Stimulated activated CD4-positive, alpha-beta T cell treated with anti-CD3 and anti-CD28 coated beads, TNF-alpha, amount 100 ng/mL, for 4 hours (primary cell): ENCODE data around the gene ISG20L2.

Experiments
- DNase-seq, 3 experiments: peaks; one replicate each; pipeline ENCODE4 v3.0.0-alpha.2; 2020; ENCODE audit warnings: low read depth in 3 of 3

ISG20L2 gene

DNA sequence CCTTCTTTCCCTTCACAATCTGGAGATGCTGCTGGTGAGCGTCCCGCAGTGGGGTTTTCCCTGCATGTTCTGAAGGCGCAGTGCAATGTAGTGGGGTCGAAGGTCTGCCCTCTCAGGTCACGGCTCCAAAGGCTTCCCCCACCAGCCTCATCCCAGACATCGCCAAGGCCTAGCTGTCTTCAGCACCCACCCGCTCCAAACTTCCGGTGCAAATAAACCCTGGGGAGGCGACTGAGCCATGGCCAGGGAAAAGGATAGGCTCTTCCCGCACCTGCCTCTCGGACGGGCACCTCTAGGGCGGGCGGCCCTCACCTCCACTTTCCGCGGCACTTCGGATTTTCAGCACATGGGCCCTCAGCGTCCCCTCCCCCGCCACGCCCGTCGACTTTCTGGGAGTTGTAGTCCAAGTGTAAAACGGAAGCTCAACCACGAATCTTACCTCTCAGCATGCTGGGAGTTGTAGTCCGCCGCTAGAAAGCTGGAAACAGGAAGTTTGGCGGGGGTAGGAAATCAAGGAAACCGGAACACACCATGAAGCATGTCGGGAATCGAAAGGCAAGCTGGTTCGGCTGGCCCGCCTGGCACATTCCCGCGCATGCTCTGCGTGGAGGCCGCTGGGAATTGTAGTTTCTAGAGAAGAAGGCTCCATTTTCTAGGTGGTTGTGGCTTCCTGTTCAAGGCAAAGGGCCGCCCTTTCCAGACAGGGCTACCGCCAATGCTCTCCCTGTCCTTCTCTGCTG is 12.3 kb upstream of the ISG20L2 start, which contains the start of gene MRPL24:
MRPL24 (minus strand) TSS at position 348 of the 740 bp plus-strand sequence. CDS start 2,384 bp downstream, outside the sequence.
- peak; percentile 91 to 96 (median 91) for DNase-seq

DNA sequence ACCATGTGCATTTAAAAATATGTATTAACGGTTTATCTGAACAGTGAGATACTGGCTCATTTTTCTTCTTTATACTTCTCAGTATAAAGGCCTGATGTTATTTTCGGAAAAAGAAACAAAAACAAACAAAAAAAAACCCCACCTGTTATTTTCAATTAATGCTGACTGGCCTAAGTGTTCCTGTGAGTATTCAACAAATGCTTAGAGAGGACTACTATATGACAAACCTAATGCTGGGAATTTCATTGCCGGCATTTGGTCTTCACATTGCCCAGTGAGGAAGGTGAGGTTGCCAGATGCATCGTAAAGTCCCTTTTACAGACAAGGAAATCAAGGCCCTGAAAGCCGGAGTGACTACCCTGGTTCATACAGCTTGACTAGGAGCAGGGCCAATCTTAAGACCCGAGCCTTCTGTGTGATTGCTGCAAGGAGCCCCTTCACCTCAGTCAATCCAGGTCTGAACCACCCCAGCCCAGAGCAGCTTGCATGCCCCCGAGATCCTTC is 11.7 kb upstream of the ISG20L2 start:
- DNase-seq: no peak

DNA sequence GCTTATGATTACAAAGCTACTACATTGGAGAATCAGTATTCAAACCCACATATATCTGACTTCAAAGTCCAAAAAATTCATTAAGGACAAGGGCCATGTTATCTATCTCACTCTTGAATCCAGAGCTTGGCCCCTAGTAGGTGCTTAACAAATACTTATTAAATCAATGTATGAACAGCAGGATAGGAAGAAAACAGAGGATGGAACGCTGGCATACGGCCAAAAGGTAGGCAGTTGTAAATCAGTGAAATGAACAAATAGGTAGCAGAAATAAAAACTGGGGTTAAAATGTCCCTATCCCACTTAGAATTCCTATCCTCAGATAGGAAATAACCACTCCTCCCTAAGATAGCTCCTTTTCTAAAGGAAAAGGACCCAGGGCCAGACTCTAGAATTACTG is 10.3 kb upstream of the ISG20L2 start:
- no peak for DNase-seq

DNA sequence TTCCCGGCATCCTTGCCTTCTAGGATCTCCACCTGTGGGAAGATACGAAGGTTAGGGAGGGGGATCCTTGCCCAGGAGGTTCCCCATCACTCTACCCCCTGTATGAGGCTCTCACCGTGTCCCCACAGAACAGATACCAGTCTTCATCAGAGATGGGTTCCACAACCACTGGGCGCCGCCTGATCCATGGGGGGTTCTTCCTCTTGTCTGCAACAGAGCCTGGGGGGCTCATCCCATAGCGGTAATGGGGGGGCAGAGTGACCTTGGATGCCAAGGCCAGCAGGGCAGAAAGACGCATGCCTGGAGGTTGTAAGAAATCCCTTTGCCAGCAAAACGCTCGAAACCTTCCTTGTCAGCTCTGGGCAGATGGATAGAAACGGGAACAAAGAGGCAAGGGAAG is 9.8 kb upstream of the ISG20L2 start:
- no peak for DNase-seq

DNA sequence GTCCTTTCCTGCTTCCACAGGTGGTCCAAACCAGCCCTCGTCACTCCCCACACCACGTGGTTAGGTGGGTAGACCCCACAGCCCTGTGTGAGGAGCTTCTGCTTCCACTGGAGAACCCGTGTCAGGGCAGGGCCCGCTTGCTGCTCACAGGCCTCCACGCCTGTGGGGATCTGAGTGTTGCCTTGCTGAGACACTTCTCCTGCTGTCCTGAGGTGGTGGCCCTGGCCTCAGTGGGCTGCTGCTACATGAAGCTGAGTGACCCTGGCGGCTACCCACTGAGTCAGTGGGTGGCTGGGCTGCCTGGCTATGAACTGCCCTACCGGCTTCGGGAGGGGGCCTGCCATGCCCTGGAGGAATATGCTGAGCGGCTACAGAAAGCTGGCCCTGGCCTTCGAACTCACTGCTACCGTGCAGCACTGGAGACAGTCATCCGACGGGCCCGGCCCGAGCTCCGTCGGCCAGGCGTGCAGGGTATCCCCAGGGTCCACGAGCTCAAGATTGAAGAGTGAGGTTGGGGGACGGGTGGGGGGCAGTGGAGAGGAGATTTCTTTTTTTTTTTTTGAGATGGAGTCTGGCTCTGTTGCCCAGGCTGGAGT is 5.5 kb upstream of the ISG20L2 start:
- no peak for DNase-seq

DNA sequence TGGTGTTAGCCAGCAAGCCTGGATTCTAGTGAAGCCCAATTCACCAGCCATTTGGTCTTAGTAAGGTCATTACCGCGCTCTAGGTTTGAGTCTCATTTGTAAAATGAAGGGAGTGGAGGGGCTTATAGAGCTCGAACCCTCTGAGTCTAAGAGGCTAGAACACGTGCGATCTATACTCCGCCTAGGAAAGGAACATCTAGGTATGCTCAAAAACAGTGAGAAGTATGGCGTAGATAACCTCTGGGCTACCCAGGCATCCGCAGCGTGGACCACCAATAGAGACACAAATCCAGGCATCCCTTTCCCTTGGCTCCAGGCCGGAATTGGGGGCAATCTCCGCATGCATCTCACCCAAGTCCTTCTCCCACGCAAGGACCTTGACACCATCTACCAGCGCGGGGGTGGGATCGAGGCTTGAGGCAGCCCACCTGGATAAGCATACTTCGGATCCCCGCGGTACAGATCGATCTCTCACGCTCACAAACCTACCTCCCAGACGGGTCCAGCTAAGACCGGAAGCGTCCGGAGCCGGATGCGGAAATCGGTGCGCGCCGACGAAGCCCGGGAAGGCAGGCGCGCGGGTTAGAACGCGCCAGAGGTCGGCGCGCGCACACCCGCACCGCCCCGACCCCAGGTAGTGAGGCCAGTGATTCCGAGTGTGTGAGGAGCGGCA is 504 bp downstream of the ISG20L2 start, which contains the start of gene METTL25B:
METTL25B (plus strand) TSS at position 544 of the 673 bp plus-strand sequence. CDS start 636 bp downstream, outside the sequence.
- peak in 1 of 3 experiments; percentile 69 for DNase-seq

DNA sequence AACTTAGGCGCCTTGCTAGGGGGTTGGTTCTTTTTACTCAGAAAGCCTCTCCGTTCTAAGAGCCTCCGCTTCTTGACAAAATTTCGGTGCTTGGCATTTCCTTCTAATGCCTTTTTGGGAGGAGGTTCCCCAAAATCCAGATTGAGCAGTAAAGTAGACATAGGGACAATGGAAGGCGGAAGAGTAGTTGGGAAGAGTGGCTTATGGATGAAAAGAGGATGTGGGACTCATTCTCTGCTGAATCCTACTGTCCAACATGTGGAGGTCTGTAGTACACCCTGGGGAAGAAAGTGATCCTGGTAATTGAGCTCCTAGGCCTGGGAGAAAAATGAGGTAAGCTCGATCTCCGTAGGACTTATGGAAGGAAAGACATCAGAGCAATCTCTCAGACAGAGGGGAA is 1.1 kb downstream of the ISG20L2 start:
- DNase-seq: no peak

DNA sequence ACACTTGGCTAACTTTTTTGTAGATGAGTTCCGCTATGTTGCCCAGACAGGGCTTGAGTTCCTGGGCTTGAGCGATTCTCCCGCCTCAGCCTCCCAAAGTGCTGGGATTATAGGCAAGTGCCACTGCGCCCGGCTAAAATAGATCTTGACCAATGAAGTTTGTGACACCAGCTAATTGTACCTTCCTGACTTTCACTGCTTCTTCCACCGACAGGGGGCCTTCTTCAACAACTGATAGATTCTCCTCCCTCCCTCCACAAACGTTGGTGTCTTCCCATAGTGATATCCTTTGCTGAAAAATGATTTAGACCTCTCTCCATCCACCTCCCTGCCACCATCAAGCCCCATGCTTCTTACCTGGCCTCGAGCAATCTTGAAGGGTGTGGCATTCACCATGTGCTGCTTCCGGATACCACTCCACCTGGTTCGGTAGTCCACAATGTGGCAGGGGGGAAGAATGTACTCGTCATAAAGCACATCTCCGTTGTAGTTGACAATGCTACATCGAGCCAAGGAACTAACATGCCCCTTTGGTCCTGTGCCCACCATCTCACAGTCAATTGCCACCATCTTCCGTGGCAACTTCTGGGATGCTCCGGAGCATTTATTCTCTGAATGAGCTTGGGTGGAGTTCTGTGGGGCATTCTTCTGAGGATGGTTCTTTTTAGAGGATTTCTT is 1.9 kb downstream of the ISG20L2 start:
- DNase-seq: peak in 1 of 3 experiments; percentile 28

DNA sequence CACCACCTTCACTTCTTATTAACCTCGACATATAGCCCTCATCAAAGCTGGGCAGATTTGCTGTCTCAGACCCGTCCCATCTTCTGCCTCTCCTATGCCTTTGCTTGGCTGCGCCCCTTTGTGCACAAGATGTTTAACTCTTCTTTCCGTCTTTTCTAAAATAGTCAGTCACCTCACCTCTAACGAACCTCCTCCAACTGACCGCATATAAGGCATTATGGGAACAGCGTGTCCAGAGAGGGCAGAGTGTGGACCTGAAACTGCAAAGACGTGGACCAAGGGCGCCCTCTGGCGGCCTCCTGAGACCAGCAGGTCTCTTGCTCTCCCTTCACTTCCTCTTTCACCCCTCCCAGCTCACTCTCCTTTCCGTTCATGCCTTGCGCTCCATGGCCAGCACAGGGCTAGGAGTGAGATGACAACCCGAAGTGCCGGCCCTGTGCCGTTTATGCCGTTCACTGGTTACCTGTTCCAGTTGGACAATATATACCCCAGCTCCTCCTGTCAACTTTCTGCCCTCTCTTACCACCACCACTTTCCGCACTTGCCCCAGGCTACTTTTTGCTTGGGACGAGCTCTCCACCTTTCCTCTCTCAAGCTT is 2.8 kb downstream of the ISG20L2 start:
- DNase-seq: peak; percentile 53 to 61 (median 57)

DNA sequence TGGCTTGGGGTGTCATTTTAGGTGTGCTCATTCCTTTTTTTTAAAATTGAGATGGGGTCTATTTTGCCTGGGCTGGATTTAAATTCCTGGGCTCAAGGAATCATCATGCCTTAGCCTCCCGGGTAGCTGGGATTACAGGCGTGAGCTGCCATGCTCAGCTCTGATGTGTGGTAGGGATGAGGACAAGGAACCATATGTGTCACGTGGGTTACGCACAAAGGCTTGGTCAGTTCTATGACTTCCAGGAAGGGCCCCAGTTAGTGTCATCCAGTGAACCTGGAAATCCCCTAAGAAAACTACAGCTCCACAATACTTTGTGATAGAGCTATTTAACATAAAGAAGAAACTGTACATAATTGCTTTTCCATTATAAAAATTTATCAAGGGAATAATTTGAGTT is 7.0 kb downstream of the ISG20L2 start:
- no peak for DNase-seq

DNA sequence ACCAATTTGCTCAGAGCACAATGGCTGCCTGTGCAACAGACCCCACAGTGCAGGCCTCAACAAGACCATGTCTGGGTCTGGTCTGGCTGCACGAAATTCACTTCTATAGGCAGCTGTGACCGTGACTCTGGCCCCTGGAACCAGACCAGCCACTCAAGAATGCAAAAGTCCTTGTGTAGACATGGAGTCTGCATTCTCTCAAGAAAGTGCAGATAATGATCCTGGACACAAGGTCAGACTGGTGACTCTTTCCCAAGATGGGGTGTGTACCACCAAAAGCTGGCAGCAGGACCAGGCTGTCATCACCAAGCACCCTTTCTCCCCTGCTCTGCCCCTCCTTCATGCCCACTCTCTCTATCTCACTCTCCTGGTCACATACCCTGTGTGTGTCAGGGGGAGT is 7.4 kb downstream of the ISG20L2 start:
- DNase-seq: no peak

DNA sequence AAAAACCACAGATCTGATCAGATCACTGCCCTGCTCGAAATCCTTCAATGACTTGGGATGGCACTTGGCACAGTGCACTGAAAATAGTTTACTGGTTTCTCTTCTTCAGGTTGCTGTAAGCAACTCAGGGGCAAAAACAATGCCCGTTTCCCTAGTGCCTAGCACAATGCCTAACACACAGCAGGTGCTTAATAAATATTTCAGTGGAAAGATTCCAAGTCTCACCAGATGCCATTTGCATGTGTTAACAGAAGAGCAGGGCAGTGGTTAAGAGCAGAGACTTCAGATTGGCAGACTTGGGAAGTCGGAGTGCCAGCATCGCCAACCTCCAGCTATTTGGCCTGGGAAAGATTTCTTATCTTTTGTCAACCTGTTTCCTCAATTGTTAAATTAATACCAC is 11.2 kb downstream of the ISG20L2 start:
- no peak for DNase-seq

DNA sequence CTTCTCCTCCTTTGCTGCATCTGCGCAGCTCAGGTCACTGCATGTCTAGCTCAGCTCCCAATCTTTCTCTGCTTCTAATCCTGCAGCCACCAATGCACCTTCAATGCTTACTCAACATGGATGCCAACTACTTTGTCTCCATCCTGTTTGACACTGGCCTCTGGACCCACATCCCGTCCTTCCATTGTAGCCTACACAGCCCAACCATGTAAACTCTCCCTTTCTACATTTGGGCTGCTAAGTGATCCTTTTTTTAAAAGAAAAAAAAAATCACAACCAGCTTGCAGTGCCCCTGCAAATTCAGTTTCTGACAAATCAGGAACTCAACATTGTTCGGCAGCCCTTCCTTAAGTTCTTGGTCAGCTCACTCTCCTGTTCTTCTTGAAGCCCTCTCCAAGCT is 13.7 kb downstream of the ISG20L2 start:
- no peak for DNase-seq

DNA sequence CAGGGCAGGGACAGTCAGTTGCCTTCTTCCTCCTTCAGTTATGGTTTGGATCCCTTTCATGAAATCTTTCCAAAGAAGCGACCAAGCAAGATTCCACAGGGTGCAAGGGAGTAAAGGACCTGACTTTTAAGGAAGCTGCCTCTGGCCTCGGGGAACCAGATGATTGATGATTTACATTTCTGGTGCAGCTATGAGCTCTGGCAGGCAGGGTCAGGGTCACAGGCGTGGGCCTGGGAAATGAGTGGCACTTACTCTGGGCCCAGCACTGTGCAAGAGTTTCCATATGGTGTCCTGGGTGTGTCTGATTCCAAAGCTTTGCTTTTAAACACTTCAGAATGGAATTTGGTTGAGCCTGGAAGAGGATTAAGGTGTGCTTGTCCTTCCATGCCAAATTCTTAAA is 15.9 kb downstream of the ISG20L2 start:
- no peak for DNase-seq

DNA sequence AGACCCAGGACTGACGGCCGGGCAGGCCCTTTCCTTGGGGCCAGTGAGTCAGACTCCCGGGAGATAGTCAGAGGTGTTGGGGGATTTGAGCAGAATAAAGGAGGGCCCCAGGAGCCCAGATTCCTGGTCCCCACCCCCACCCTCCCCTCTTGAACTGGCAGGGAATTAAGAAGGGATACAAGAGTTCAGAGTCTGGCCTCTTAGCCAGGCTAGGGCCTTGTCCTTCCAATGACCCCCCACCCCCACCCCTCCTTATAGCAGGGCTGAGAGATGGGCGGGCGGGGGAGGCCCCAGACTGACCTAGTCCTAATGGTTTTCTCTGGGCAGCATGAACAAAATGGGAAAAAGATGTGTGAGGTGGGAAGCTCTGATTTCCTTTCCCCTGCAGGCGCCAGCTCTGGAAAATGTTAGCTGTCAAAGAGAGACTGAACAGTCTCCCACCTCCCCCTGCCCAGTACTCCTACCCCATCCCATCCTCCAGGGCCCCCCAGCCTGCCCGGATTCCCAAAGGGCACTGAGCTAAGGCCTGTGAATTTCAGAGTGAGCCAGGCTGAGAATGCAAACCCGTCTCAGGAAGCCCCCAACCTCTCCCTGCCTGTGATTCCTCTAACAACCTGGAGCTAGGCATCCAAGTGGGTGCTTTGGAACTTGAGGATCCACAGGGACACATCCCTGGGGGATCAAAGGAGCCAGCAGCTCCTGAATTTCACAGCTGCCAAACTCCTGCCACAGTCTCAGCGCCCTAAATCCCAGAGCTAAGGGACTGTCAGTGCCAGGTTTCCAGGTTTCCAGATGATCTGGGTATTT is 17.4 kb downstream of the ISG20L2 start:
- no peak for DNase-seq

DNA sequence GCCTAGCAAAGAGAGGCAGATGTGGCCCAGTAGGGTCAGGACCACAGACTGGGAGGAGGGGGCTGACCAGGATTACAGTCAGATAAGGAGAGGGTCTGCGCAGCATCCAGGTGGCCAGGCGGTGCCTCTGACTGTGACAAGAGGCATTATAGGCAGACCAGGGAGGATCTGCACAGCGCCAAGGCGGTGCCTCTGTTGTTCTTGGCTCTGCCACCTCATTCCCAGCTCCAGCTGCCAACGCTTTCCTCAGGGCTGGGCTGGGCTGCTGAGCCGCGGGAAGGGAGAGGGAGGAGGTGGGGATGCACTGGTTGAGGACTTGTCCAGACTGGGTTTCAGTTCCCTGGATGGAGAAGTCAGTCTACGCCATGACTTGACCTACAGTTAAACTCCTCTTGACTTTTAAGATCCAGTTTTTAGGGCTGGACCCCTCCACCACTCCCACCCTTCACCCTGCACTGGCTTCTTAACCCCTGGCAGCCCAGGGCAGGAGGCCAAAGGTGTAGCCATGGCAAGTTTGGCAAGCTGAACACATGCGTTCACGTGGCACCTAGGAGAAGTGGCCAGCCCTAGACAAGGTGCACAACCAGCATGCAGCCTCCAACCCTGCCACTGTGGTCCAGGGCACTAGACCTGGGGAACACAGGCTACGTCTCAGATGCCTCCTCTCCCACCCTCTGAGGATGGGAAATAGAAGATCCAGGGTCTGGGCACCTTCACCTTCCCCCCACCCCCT is 18.6 kb downstream of the ISG20L2 start:
- no peak for DNase-seq

DNA sequence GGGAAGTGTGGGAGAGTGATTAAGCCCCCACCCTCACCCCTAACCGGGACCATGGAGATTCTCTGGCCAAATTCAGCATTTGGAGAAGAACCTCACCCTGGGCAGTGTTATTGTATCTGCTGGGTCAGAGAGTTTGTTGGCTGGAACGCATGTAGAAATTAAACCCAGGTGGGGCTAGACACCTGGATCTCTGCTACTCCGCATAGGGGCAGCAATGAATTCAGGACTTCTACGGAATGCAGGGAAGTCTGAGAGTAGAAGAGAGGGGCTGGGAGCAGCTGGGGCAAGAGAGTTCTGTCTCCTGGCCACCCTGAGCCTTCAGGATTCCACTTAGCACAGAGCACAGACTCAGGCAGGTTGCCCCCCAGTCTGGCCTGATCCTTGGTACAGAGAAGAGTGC is 19.5 kb downstream of the ISG20L2 start:
- DNase-seq: no peak

DNA sequence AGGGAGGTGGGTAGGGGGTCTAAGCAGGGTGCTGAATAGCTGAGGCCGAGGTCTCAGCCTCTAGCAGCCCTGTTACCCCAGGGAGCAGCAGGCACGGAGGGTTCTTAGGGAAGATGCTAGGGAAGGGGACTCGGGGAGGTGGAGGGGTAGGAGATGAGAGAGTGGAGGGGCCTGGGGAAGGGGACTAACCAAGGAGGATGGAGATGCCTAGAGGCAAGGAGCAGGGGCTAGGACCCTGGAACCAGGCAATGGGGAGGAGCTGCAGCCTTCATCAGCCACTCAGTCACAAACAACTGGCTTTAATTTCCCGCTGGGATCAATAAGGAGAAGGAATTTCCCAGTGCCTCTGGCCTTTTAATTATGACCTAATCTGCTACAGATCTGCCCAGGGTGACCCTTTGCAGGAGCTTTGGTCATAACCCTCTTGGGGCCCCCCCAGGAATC is 20.3 kb downstream of the ISG20L2 start:
- DNase-seq: no peak

DNA sequence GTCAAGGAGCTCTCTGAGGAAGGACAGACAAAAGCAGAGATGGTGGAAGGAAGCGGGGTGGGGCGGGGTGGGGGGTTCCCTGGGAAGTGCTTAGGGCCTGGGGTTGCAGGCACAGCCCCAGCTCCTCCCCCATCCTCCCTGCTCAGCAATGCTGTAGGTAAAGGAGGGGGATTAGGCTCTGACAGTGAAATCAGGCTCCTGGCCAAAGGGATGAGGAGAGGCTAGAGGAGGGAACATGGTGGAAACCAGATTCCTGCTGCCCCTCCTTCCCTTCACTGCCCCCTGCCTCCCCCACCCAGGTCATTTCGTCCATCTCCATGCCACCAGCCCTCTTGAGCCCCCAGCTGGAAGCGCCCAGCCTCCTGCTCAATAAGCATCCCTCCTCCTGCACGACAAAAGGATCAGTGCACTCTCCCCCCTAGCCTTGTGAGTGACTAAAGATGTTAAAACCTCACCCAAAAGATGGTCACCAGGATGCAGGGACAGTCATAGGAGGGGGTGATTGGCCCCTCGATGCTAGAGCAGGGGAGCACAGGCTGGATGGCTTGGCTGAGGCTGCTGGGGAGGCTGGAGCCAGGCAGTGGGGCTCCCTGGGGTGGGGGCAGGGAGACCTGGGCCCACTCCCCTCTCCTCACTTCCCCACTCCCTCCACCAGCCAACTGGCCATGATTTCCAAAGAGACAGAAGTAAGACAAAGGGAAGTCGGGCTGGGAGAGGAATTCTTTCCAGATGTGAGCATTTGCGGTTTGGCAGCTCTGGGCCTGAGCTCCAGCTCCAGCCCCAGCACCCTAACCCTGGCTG is 20.9 kb downstream of the ISG20L2 start:
- no peak for DNase-seq
